ENCODE results near the gene RABEP2. TPM values are rescaled to one million over a fixed set of nuclear protein-coding genes. Genes with fewer than 3 reads are reported as not detected.

Gene RABEP2
- total and polyA plus RNA-seq, 2 experiments from 2014 or later: 11.8 to 27.2 TPM

- no peak for TF ChIP-seq EZH2phosphoT487 (IDR thresholded peaks at IDR 0.05; ENCODE audit: unreplicated experiment)
- TF ChIP-seq, protein P1, sequence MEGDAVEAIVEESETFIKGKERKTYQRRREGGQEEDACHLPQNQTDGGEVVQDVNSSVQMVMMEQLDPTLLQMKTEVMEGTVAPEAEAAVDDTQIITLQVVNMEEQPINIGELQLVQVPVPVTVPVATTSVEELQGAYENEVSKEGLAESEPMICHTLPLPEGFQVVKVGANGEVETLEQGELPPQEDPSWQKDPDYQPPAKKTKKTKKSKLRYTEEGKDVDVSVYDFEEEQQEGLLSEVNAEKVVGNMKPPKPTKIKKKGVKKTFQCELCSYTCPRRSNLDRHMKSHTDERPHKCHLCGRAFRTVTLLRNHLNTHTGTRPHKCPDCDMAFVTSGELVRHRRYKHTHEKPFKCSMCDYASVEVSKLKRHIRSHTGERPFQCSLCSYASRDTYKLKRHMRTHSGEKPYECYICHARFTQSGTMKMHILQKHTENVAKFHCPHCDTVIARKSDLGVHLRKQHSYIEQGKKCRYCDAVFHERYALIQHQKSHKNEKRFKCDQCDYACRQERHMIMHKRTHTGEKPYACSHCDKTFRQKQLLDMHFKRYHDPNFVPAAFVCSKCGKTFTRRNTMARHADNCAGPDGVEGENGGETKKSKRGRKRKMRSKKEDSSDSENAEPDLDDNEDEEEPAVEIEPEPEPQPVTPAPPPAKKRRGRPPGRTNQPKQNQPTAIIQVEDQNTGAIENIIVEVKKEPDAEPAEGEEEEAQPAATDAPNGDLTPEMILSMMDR (conservative IDR thresholded peaks at IDR 0.05; ENCODE audit: low read depth in 2 of 2): no peak
- TF ChIP-seq STAT1 (IDR thresholded peaks at IDR 0.05; ENCODE audit: unreplicated experiment): no peak
- TF ChIP-seq EZH2 (IDR thresholded peaks at IDR 0.05; ENCODE audit: low read depth, unreplicated experiment): no peak
- TF ChIP-seq, protein P2, sequence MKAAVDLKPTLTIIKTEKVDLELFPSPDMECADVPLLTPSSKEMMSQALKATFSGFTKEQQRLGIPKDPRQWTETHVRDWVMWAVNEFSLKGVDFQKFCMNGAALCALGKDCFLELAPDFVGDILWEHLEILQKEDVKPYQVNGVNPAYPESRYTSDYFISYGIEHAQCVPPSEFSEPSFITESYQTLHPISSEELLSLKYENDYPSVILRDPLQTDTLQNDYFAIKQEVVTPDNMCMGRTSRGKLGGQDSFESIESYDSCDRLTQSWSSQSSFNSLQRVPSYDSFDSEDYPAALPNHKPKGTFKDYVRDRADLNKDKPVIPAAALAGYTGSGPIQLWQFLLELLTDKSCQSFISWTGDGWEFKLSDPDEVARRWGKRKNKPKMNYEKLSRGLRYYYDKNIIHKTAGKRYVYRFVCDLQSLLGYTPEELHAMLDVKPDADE (IDR thresholded peaks at IDR 0.05): no peak
- TF ChIP-seq NANOG (IDR thresholded peaks at IDR 0.05; ENCODE audit: borderline replicate concordance): no peak
- no peak for TF ChIP-seq POLR2AphosphoS5 (IDR thresholded peaks at IDR 0.05; ENCODE audit: low read depth)
- no peak for TF ChIP-seq CREB1 (CRISPR knock-in tag; IDR thresholded peaks at IDR 0.05; ENCODE audit: low read depth)
- TF ChIP-seq JUNB (IDR thresholded peaks at IDR 0.05; ENCODE audit: unreplicated experiment): no peak
- no peak for TF ChIP-seq ZNF331 (CRISPR knock-in tag; IDR thresholded peaks at IDR 0.05; ENCODE audit: low read depth)
- TF ChIP-seq REST (IDR thresholded peaks at IDR 0.05; ENCODE audit: unreplicated experiment): no peak
- no peak for TF ChIP-seq ZNF114 (CRISPR knock-in tag; IDR thresholded peaks at IDR 0.05)
- TF ChIP-seq, protein P3, sequence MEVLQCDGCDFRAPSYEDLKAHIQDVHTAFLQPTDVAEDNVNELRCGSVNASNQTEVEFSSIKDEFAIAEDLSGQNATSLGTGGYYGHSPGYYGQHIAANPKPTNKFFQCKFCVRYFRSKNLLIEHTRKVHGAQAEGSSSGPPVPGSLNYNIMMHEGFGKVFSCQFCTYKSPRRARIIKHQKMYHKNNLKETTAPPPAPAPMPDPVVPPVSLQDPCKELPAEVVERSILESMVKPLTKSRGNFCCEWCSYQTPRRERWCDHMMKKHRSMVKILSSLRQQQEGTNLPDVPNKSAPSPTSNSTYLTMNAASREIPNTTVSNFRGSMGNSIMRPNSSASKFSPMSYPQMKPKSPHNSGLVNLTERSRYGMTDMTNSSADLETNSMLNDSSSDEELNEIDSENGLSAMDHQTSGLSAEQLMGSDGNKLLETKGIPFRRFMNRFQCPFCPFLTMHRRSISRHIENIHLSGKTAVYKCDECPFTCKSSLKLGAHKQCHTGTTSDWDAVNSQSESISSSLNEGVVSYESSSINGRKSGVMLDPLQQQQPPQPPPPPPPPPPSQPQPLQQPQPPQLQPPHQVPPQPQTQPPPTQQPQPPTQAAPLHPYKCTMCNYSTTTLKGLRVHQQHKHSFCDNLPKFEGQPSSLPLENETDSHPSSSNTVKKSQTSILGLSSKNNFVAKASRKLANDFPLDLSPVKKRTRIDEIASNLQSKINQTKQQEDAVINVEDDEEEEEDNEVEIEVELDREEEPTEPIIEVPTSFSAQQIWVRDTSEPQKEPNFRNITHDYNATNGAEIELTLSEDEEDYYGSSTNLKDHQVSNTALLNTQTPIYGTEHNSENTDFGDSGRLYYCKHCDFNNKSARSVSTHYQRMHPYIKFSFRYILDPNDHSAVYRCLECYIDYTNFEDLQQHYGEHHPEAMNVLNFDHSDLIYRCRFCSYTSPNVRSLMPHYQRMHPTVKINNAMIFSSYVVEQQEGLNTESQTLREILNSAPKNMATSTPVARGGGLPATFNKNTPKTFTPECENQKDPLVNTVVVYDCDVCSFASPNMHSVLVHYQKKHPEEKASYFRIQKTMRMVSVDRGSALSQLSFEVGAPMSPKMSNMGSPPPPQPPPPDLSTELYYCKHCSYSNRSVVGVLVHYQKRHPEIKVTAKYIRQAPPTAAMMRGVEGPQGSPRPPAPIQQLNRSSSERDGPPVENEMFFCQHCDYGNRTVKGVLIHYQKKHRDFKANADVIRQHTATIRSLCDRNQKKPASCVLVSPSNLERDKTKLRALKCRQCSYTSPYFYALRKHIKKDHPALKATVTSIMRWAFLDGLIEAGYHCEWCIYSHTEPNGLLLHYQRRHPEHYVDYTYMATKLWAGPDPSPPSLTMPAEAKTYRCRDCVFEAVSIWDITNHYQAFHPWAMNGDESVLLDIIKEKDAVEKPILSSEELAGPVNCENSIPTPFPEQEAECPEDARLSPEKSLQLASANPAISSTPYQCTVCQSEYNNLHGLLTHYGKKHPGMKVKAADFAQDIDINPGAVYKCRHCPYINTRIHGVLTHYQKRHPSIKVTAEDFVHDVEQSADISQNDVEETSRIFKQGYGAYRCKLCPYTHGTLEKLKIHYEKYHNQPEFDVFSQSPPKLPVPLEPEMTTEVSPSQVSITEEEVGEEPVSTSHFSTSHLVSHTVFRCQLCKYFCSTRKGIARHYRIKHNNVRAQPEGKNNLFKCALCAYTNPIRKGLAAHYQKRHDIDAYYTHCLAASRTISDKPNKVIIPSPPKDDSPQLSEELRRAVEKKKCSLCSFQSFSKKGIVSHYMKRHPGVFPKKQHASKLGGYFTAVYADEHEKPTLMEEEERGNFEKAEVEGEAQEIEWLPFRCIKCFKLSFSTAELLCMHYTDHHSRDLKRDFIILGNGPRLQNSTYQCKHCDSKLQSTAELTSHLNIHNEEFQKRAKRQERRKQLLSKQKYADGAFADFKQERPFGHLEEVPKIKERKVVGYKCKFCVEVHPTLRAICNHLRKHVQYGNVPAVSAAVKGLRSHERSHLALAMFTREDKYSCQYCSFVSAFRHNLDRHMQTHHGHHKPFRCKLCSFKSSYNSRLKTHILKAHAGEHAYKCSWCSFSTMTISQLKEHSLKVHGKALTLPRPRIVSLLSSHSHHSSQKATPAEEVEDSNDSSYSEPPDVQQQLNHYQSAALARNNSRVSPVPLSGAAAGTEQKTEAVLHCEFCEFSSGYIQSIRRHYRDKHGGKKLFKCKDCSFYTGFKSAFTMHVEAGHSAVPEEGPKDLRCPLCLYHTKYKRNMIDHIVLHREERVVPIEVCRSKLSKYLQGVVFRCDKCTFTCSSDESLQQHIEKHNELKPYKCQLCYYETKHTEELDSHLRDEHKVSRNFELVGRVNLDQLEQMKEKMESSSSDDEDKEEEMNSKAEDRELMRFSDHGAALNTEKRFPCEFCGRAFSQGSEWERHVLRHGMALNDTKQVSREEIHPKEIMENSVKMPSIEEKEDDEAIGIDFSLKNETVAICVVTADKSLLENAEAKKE (CRISPR knock-in tag; IDR thresholded peaks at IDR 0.05): no peak
- Histone ChIP-seq H3K4me3 (no peak overlapping the region), H3K4me1 (ENCODE audit: insufficient read depth) (peaks cover 22% of the 10 kb centered on the region; the same call in 1 of the 2 replicates), H3K9me2 (ENCODE audit: insufficient read depth) (no peaks in the 10 kb centered on the region), H3K36me3 (ENCODE audit: insufficient read depth) (no peaks in the 10 kb centered on the region), H3K79me2 (replicated peaks; ENCODE audit: insufficient read depth) (no peaks in the 10 kb centered on the region), H3K27me3 (ENCODE audit: insufficient read depth) (peaks cover 16% of the 10 kb centered on the region; the same call in 1 of the 2 replicates), H3K4me2 (no peak overlapping the region), H4K20me1 (replicated peaks; ENCODE audit: insufficient read depth) (no peaks in the 10 kb centered on the region; the same call in 1 of the 2 replicates), H2AFZ (no peak overlapping the region), H3K27ac (ENCODE audit: low read depth) (0 out of 2 replicates have a peak overlapping the region, but pooled peaks have one; percentile 72), H3F3A (replicated peaks; ENCODE audit: low read depth) (peaks cover 12% of the 10 kb centered on the region)
- no peaks in the 10 kb centered on the region; the same call in 2 of the 3 replicates for H3K9me3 Mint-ChIP-seq
- H3K4me3 Mint-ChIP-seq: no peak overlapping the region
- peaks cover 21% of the 10 kb centered on the region for H3K27me3 Mint-ChIP-seq (ENCODE audit: insufficient read depth, low read depth, poor library complexity)
- peaks cover 37% of the 10 kb centered on the region for H3K4me1 Mint-ChIP-seq
- peaks cover 16% of the 10 kb centered on the region for H3K36me3 Mint-ChIP-seq (ENCODE audit: low read depth)
- no peak for ATAC-seq
- DNase-seq (ENCODE audit: low spot score): no peak
- H3K27ac Mint-ChIP-seq: 0 out of 2 replicates have a peak overlapping the region, but pooled peaks have one; percentile 74
Measured at GRCh38 chr16:28876019-28876659, 48.9 kb downstream of the RABEP2 start.
